Measurements from ENCODE around the gene ABCC9. TPM values are rescaled to one million over a fixed set of nuclear protein-coding genes. Genes with fewer than 3 reads are reported as not detected.
"Not testable (repeated sequence)": the region's sequence is repeated elsewhere in the genome, so short reads cannot be mapped to it uniquely, and the experiment has no call there.

Gene ABCC9
- total and polyA plus RNA-seq, 2 donors (not counting 3 experiments of a cell fraction or from before 2014, with no cell fraction given), result under 0.01 TPM; not detected in 1

- POLR2A ChIA-PET, result no interaction called here
- Histone ChIP-seq H3K27me3 (ENCODE audit: control insufficient read depth in 2 of 2, insufficient read depth in 2 of 2, low read length in 2 of 2) (no peaks in the 10 kb centered on the region), H3K9me3 (replicated peaks; ENCODE audit: control insufficient read depth, insufficient read depth, low read length) (no peaks in the 10 kb centered on the region), H3K36me3 (ENCODE audit: control insufficient read depth in 2 of 2, extremely low read depth in 1 of 2, insufficient read depth in 2 of 2, low read length in 2 of 2) (no peaks in the 10 kb centered on the region), H2AFZ (ENCODE audit: low read depth, low read length) (no peak overlapping the region), H3K79me2 (ENCODE audit: control insufficient read depth, insufficient read depth, low read length) (no peaks in the 10 kb centered on the region), H4K20me1 (replicated peaks; ENCODE audit: control insufficient read depth, extremely low read depth, insufficient read depth, low read length) (no peaks in the 10 kb centered on the region), H3K4me2 (ENCODE audit: insufficient read depth, low read length) (no peak overlapping the region), H3K9ac (replicated peaks; ENCODE audit: extremely low read depth, insufficient read depth, low read length) (no peak overlapping the region), H3K4me3 (replicated peaks in 1 of 3; ENCODE audit: insufficient read depth in 1 of 3, low read depth in 1 of 3, low read length in 3 of 3) (no peak overlapping the region), H3K4me1 (ENCODE audit: control insufficient read depth, extremely low read depth, insufficient read depth, low read length) (no peaks in the 10 kb centered on the region), H3K9me1 (replicated peaks; ENCODE audit: control insufficient read depth, extremely low read depth, insufficient read depth, low read length) (no peaks in the 10 kb centered on the region), H3K27ac (ENCODE audit: insufficient read depth, low read depth, low read length) (no peak overlapping the region)
- CTCF ChIA-PET, result no interaction called here
- intact Hi-C loops (cut with micrococcal nuclease), result no loop called here
- no peak for TF ChIP-seq EZH2 (IDR thresholded peaks at IDR 0.05; ENCODE audit: borderline replicate concordance, low read depth, low read length, severe bottlenecking)
- dilution Hi-C loops (cut with MboI; ENCODE audit: extremely low pct_ligation_motif_present, low sequenced_read_pairs), result no loop called here
- FAIRE-seq (no peak), DNase-seq (ENCODE audit: low read depth, low spot score) (no peak)
- BruUV-seq (replicated peaks), result no TSS peak
Measured at GRCh38 chr12:21813125-21813524, 128.1 kb downstream of the ABCC9 start.

- H3K4me2 ChIP-seq (ENCODE audit: insufficient read depth, low read length); H2AFZ ChIP-seq (ENCODE audit: low read depth, low read length); intact Hi-C loops (cut with micrococcal nuclease); dilution Hi-C loops (cut with MboI; ENCODE audit: extremely low pct_ligation_motif_present, low sequenced_read_pairs); H3K4me1 ChIP-seq (ENCODE audit: control insufficient read depth, extremely low read depth, insufficient read depth, low read length); H3K9me1 ChIP-seq (replicated peaks; ENCODE audit: control insufficient read depth, extremely low read depth, insufficient read depth, low read length); H3K4me3 ChIP-seq (replicated peaks in 1 of 3; ENCODE audit: insufficient read depth in 1 of 3, low read depth in 1 of 3, low read length in 3 of 3); H3K27ac ChIP-seq (ENCODE audit: insufficient read depth, low read depth, low read length); BruUV-seq (replicated peaks); H4K20me1 ChIP-seq (replicated peaks; ENCODE audit: control insufficient read depth, extremely low read depth, insufficient read depth, low read length); H3K79me2 ChIP-seq (ENCODE audit: control insufficient read depth, insufficient read depth, low read length); H3K9me3 ChIP-seq (replicated peaks; ENCODE audit: control insufficient read depth, insufficient read depth, low read length); POLR2A ChIA-PET; H3K27me3 ChIP-seq (ENCODE audit: control insufficient read depth in 2 of 2, insufficient read depth in 2 of 2, low read length in 2 of 2); H3K36me3 ChIP-seq (ENCODE audit: control insufficient read depth in 2 of 2, extremely low read depth in 1 of 2, insufficient read depth in 2 of 2, low read length in 2 of 2); DNase-seq (ENCODE audit: low read depth, low spot score); H3K9ac ChIP-seq (replicated peaks; ENCODE audit: extremely low read depth, insufficient read depth, low read length); FAIRE-seq; CTCF ChIA-PET: not testable (repeated sequence)
Measured at GRCh38 chr12:21812340-21812739, 128.9 kb downstream of the ABCC9 start.

DNA sequence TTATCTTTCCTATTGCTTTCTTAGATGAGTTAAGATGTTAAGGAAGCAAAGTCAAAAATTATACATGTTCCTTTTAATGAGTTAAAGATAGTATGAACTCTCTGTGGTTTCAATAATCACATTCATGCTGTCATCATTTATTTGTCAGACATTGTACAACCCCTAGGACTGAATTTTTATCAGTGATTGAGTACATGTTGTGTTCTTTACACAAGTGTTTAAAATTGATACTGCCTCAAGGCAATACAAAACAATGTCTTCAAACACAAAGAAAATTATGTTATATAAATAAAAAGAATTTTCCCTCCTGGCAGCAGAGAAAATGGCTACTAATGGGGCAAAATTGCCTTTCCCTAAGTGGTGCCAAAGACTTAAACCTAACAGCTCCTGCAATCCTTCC lies 132.1 kb downstream of the ABCC9 start:
- no peak for DNase-seq (ENCODE audit: low read depth, low spot score)
- H3K79me2 ChIP-seq (ENCODE audit: control insufficient read depth, insufficient read depth, low read length), result no peaks in the 10 kb centered on the region
- ChIA-PET CTCF (no interaction called here), POLR2A (no interaction called here)
- H3K4me2 ChIP-seq (ENCODE audit: insufficient read depth, low read length), result no peak overlapping the region
- BruUV-seq (replicated peaks), result no TSS peak
- no peaks in the 10 kb centered on the region for H3K27me3 ChIP-seq (ENCODE audit: control insufficient read depth in 2 of 2, insufficient read depth in 2 of 2, low read length in 2 of 2)
- H4K20me1 ChIP-seq (replicated peaks; ENCODE audit: control insufficient read depth, extremely low read depth, insufficient read depth, low read length), result no peaks in the 10 kb centered on the region
- FAIRE-seq, result no peak
- no peak overlapping the region for H3K9ac ChIP-seq (replicated peaks; ENCODE audit: extremely low read depth, insufficient read depth, low read length)
- H3K9me1 ChIP-seq (replicated peaks; ENCODE audit: control insufficient read depth, extremely low read depth, insufficient read depth, low read length), result no peaks in the 10 kb centered on the region
- no peak overlapping the region for H2AFZ ChIP-seq (ENCODE audit: low read depth, low read length)
- H3K27ac ChIP-seq (ENCODE audit: insufficient read depth, low read depth, low read length), result no peak overlapping the region
- no peaks in the 10 kb centered on the region for H3K4me1 ChIP-seq (ENCODE audit: control insufficient read depth, extremely low read depth, insufficient read depth, low read length)
- intact Hi-C loops (cut with micrococcal nuclease), result no loop called here
- dilution Hi-C loops (cut with MboI; ENCODE audit: extremely low pct_ligation_motif_present, low sequenced_read_pairs), result no loop called here
- no peak overlapping the region for H3K4me3 ChIP-seq (replicated peaks in 1 of 3; ENCODE audit: insufficient read depth in 1 of 3, low read depth in 1 of 3, low read length in 3 of 3)
- H3K9me3 ChIP-seq (replicated peaks; ENCODE audit: control insufficient read depth, insufficient read depth, low read length), result no peaks in the 10 kb centered on the region
- TF ChIP-seq, protein P1, sequence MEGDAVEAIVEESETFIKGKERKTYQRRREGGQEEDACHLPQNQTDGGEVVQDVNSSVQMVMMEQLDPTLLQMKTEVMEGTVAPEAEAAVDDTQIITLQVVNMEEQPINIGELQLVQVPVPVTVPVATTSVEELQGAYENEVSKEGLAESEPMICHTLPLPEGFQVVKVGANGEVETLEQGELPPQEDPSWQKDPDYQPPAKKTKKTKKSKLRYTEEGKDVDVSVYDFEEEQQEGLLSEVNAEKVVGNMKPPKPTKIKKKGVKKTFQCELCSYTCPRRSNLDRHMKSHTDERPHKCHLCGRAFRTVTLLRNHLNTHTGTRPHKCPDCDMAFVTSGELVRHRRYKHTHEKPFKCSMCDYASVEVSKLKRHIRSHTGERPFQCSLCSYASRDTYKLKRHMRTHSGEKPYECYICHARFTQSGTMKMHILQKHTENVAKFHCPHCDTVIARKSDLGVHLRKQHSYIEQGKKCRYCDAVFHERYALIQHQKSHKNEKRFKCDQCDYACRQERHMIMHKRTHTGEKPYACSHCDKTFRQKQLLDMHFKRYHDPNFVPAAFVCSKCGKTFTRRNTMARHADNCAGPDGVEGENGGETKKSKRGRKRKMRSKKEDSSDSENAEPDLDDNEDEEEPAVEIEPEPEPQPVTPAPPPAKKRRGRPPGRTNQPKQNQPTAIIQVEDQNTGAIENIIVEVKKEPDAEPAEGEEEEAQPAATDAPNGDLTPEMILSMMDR (IDR thresholded peaks at IDR 0.05; ENCODE audit: extremely low read depth in 1 of 2, insufficient read depth in 1 of 2, low read depth in 1 of 2, low read length in 2 of 2), result no peak
- no peak for TF ChIP-seq FOS (IDR thresholded peaks at IDR 0.05; ENCODE audit: borderline replicate concordance, insufficient read depth, low read length)
- TF ChIP-seq MYC (IDR thresholded peaks at IDR 0.05; ENCODE audit: low read depth, low read length), result no peak
- TF ChIP-seq GATA2 (IDR thresholded peaks at IDR 0.05; ENCODE audit: insufficient read depth, insufficient read length, low read depth, low read length), result no peak
- TF ChIP-seq JUN (IDR thresholded peaks at IDR 0.05; ENCODE audit: borderline replicate concordance, insufficient read depth, insufficient read length, low read depth), result no peak
- TF ChIP-seq MAX (IDR thresholded peaks at IDR 0.05; ENCODE audit: insufficient read depth, insufficient read length), result no peak
- no peak for TF ChIP-seq POLR2A (IDR thresholded peaks at IDR 0.05; ENCODE audit: low read depth, low read length)
- TF ChIP-seq EZH2 (IDR thresholded peaks at IDR 0.05; ENCODE audit: borderline replicate concordance, low read depth, low read length, severe bottlenecking), result no peak
- no peak for TF ChIP-seq POLR2AphosphoS5 (IDR thresholded peaks at IDR 0.05; ENCODE audit: insufficient read depth, low read depth, low read length)
- H3K36me3 ChIP-seq (ENCODE audit: control insufficient read depth in 2 of 2, extremely low read depth in 1 of 2, insufficient read depth in 2 of 2, low read length in 2 of 2), result no peaks in the 10 kb centered on the region
